Spinal cord (tissue), 10 donors: ENCODE measurements around the gene GBP1. TPM values are rescaled to one million over a fixed set of nuclear protein-coding genes. Genes with fewer than 3 reads are reported as not detected.

Source experiments
- DNase-seq, 6 donors: peaks; one replicate each; pipeline versions ENCODE4 v3.0.0 to v3.0.0-alpha.2; 2013 to 2015; ENCODE audit warnings: low spot score in 6 of 6, low read depth in 4 of 6
- H3K27ac ChIP-seq: one replicate; pipeline ENCODE4 v1.5.1; 2013; ENCODE audit warnings: low read depth, low read length, control low read depth
- H3K27me3 ChIP-seq: one replicate; pipeline ENCODE4 v1.6.1; 2013; ENCODE audit warnings: low read length; ENCODE audit not compliant: control insufficient read depth, insufficient read depth
- H3K36me3 ChIP-seq: one replicate; pipeline ENCODE4 v1.6.1; 2013; ENCODE audit warnings: low read length; ENCODE audit not compliant: control insufficient read depth, insufficient read depth
- H3K4me1 ChIP-seq: one replicate; pipeline ENCODE4 v1.6.1; 2013; ENCODE audit warnings: low read length; ENCODE audit not compliant: control insufficient read depth, insufficient read depth
- H3K4me3 ChIP-seq: one replicate; pipeline ENCODE4 v1.5.1; 2013; ENCODE audit warnings: low read depth, low read length, control low read depth
- H3K9me3 ChIP-seq: one replicate; pipeline ENCODE4 v1.6.1; 2013; ENCODE audit warnings: low read length; ENCODE audit not compliant: control insufficient read depth, insufficient read depth
- WGBS: methylation state at CpG from one replicate; pipeline ENCODE4 v1.1.5; 2013; ENCODE audit warnings: missing lambda C conversion rate; ENCODE audit not compliant: insufficient coverage; 5-methylcytosine and 5-hydroxymethylcytosine counted together
- long read RNA-seq, 4 donors: transcript quantifications; one replicate each; lab custom pipeline, GENCODE V29; 2026
- polyA plus RNA-seq, 2 donors: library from polyadenylated mRNA; unstranded; fragments of 120-200 nt; gene quantifications; one replicate each; pipeline ENCODE4 v1.2.1, GENCODE V29; 2013; ENCODE audit not compliant: insufficient read length in 2 of 2
- total RNA-seq, 2 donors: library from RNA; depleted of rRNA in 1 of 2; stranded (reverse); fragments of 120-200 nt in 1 of 2; fragments of >200 nt in 1 of 2; gene quantifications; one replicate each; pipeline versions ENCODE4 v1.2.3 to v1.2.4, GENCODE V29; 2013 to 2014
- donor health status: healthy.

Gene GBP1
- 10 to 100 TPM; 10.3 to 15.2 TPM for total RNA-seq
- polyA plus RNA-seq = 1 to 10 TPM; 1.0 to 2.2 TPM
- long read RNA-seq, donor 1, partial matches to known transcripts = 0 of 1 reads
- long read RNA-seq, donor 1, other reads (novel, unspliced or antisense) = 0 of 1 reads
- long read RNA-seq, donor 2 = 0 reads
- long read RNA-seq, donor 3 = 0 reads
- long read RNA-seq, donor 4, partial matches to known transcripts = 0 of 9 reads
- long read RNA-seq, donor 4, other reads (novel, unspliced or antisense) = 0 of 9 reads

- H3K36me3 ChIP-seq = no peaks in the 10 kb centered on the region
- no peaks in the 10 kb centered on the region for H3K9me3 ChIP-seq
- H3K27me3 ChIP-seq = no peaks in the 10 kb centered on the region
- H3K27ac ChIP-seq = peak within 1 kb of the TSS; percentile 61
- WGBS = no CpG with 5 or more reads among the region's 4 CpGs
- H3K4me3 ChIP-seq = peak within 1 kb of the TSS; percentile 31
- DNase-seq = no peak
- H3K4me1 ChIP-seq = no peaks in the 10 kb centered on the region
These were observed at the start of gene GBP1 for GRCh38 chr1:89065079-89065868. Gene GBP1, minus strand, starts transcription at chr1:89065208. Its CDS starts 1,974 bp downstream, at chr1:89063234.

GRCh38 chr1:89114662-89115061 lies 49.7 kb upstream of the GBP1 start:
- H3K9me3 ChIP-seq = no peaks in the 10 kb centered on the region
- no CpG with 5 or more reads among the region's 2 CpGs for WGBS
- no peak overlapping the region for H3K4me3 ChIP-seq
- H3K27ac ChIP-seq = no peak overlapping the region
- H3K27me3 ChIP-seq = no peaks in the 10 kb centered on the region
- H3K36me3 ChIP-seq = no peaks in the 10 kb centered on the region
- H3K4me1 ChIP-seq = no peaks in the 10 kb centered on the region
- no peak for DNase-seq

GRCh38 chr1:89112871-89113613 lies 48.0 kb upstream of the GBP1 start:
- DNase-seq = peak in 1 of 6 donors; percentile 14
- no peaks in the 10 kb centered on the region for H3K36me3 ChIP-seq
- no peak overlapping the region for H3K4me3 ChIP-seq
- no peaks in the 10 kb centered on the region for H3K4me1 ChIP-seq
- no peaks in the 10 kb centered on the region for H3K9me3 ChIP-seq
- no peaks in the 10 kb centered on the region for H3K27me3 ChIP-seq
- no peak overlapping the region for H3K27ac ChIP-seq
- 85% methylated on average over 3 of the region's 5 CpGs for WGBS

- WGBS = 91% methylated on average over 14 of the region's 17 CpGs
- no peaks in the 10 kb centered on the region for H3K9me3 ChIP-seq
- no peaks in the 10 kb centered on the region for H3K36me3 ChIP-seq
- no peak for DNase-seq
- H3K4me3 ChIP-seq = no peak overlapping the region
- H3K27ac ChIP-seq = no peak overlapping the region
- no peaks in the 10 kb centered on the region for H3K27me3 ChIP-seq
- H3K4me1 ChIP-seq = no peaks in the 10 kb centered on the region
These were observed 39.7 kb upstream of the GBP1 start for GRCh38 chr1:89104687-89105086.

GRCh38 chr1:89104147-89104546 lies 39.1 kb upstream of the GBP1 start:
- Histone ChIP-seq H3K36me3 (no peaks in the 10 kb centered on the region), H3K4me1 (no peaks in the 10 kb centered on the region), H3K9me3 (no peaks in the 10 kb centered on the region), H3K27me3 (no peaks in the 10 kb centered on the region), H3K27ac (no peak overlapping the region), H3K4me3 (no peak overlapping the region)
- 94% methylated on average over 2 of the region's 2 CpGs for WGBS
- no peak for DNase-seq

- Histone ChIP-seq H3K36me3 (no peaks in the 10 kb centered on the region), H3K27ac (no peak overlapping the region), H3K4me3 (no peak overlapping the region), H3K27me3 (no peaks in the 10 kb centered on the region), H3K4me1 (no peaks in the 10 kb centered on the region), H3K9me3 (no peaks in the 10 kb centered on the region)
- no peak for DNase-seq
These were observed 37.0 kb upstream of the GBP1 start for GRCh38 chr1:89102021-89102420.

GRCh38 chr1:89100412-89100811 lies 35.4 kb upstream of the GBP1 start:
- no peaks in the 10 kb centered on the region for H3K9me3 ChIP-seq

GRCh38 chr1:89098857-89099256 lies 33.8 kb upstream of the GBP1 start:
- Histone ChIP-seq H3K9me3 (no peaks in the 10 kb centered on the region), H3K27me3 (no peaks in the 10 kb centered on the region), H3K27ac (no peak overlapping the region), H3K36me3 (no peaks in the 10 kb centered on the region), H3K4me1 (no peaks in the 10 kb centered on the region), H3K4me3 (no peak overlapping the region)
- WGBS = 78% methylated on average over 1 of the region's 3 CpGs
- no peak for DNase-seq

More at GRCh38 chr1:89100412-89100811, 35.4 kb upstream of the GBP1 start:
- H3K27ac ChIP-seq = no peak overlapping the region
- H3K27me3 ChIP-seq = no peaks in the 10 kb centered on the region
- H3K4me3 ChIP-seq = no peak overlapping the region
- no peak for DNase-seq
- 100% methylated on average over 2 of the region's 3 CpGs for WGBS
- no peaks in the 10 kb centered on the region for H3K36me3 ChIP-seq
- H3K4me1 ChIP-seq = no peaks in the 10 kb centered on the region

- Histone ChIP-seq H3K27ac (no peak overlapping the region), H3K9me3 (no peaks in the 10 kb centered on the region), H3K27me3 (no peaks in the 10 kb centered on the region), H3K4me1 (no peaks in the 10 kb centered on the region), H3K4me3 (no peak overlapping the region), H3K36me3 (no peaks in the 10 kb centered on the region)
- WGBS = no CpG with 5 or more reads among the region's 2 CpGs
- no peak for DNase-seq
These were observed 30.7 kb upstream of the GBP1 start for GRCh38 chr1:89095737-89096136.
